Panc1 (cell line): Measurements from ENCODE around the gene PYGO2. TPM values are rescaled to one million over a fixed set of nuclear protein-coding genes. Genes with fewer than 3 reads are reported as not detected.
A peak's percentile ranks its signal among the peaks of the same experiment; 100 is the strongest.

ENCODE experiments used
- ATAC-seq: fragments of 200-7000 bp; cut with Tn5 transposase; 2 replicates; pipeline ENCODE4 v1.9.1; 2020; ENCODE audit warnings: mild to moderate bottlenecking, moderate library complexity
- BruUV-seq: library from RNA; stranded (reverse); fragments of 400-500 nt; replicated peaks from 2 replicates; lab custom pipeline; 2021; lab: Mats Ljungman, UMichigan
- CTCF ChIA-PET: fragments of 300-600 bp; sonication (Branson Sonifier 250); formaldehyde crosslinking; loops from one replicate; lab custom pipeline; 2022; ENCODE audit warnings: antibody characterized with exemption; lab: Charles Lee
- POLR2A ChIA-PET: fragments of 300-600 bp; sonication (Branson Sonifier 250); formaldehyde crosslinking; loops from one replicate; lab custom pipeline; 2022; ENCODE audit warnings: antibody characterized with exemption; lab: Charles Lee
- DNase-seq: peaks from one replicate; pipeline ENCODE4 v3.0.0-alpha.2; 2010; ENCODE audit warnings: low read depth, low spot score
- H3K27ac ChIP-seq: 2 replicates; pipeline ENCODE4 v1.5.1; 2011; ENCODE audit warnings: mild to moderate bottlenecking, low read length, inconsistent platforms
- H3K27me3 ChIP-seq: fragments of 200-500 bp; sonication (Bioruptor generic); 2 replicates; pipeline ENCODE4 v1.6.0; 2014; ENCODE audit warnings: low read length, inconsistent platforms; ENCODE audit not compliant: control insufficient read depth, insufficient read depth
- H3K36me3 ChIP-seq: fragments of 200-500 bp; sonication (Bioruptor generic); 2 replicates; pipeline ENCODE4 v1.5.1; 2014; ENCODE audit warnings: inconsistent platforms, mild to moderate bottlenecking, low read length, moderate library complexity; ENCODE audit not compliant: control insufficient read depth, insufficient read depth
- H3K4me1 ChIP-seq: 2 replicates; pipeline ENCODE4 v1.5.1; 2011; ENCODE audit warnings: inconsistent platforms, mild to moderate bottlenecking, low read length, moderate library complexity; ENCODE audit not compliant: control insufficient read depth, insufficient read depth
- H3K4me3 ChIP-seq, 2 experiments: 2 replicates each; pipeline ENCODE4 v1.5.1; 2011 to 2012; ENCODE audit warnings: low read depth in 2 of 2, low read length in 2 of 2, mild to moderate bottlenecking in 2 of 2, inconsistent platforms in 1 of 2, moderate library complexity in 1 of 2
- H3K9me3 ChIP-seq: fragments of 200-500 bp; sonication (Bioruptor generic); 2 replicates; pipeline ENCODE4 v1.5.1; 2014; ENCODE audit warnings: low read depth, mild to moderate bottlenecking, inconsistent platforms, low read length, moderate library complexity; ENCODE audit not compliant: control insufficient read depth, insufficient read depth
- POLR2AphosphoS5 ChIP-seq: IDR thresholded peaks from 2 replicates; pipeline ENCODE4 v1.6.1; 2012; ENCODE audit warnings: mild to moderate bottlenecking, low read depth, low read length, moderate library complexity
- REST ChIP-seq, 2 experiments: IDR thresholded peaks; 2 replicates each; pipeline ENCODE4 v1.6.1; 2011 to 2012; ENCODE audit warnings: low read depth in 2 of 2, control low read depth in 1 of 2, low read length in 1 of 2, mild to moderate bottlenecking in 1 of 2, moderate library complexity in 1 of 2; ENCODE audit not compliant: insufficient read depth in 1 of 2
- SIN3A ChIP-seq: IDR thresholded peaks from 2 replicates; pipeline ENCODE4 v1.6.1; 2012; ENCODE audit warnings: low read depth, mild to moderate bottlenecking, low read length, moderate library complexity, borderline replicate concordance; ENCODE audit not compliant: insufficient read depth
- TCF7L2 ChIP-seq: IDR thresholded peaks from 2 replicates; pipeline ENCODE4 v1.6.1; 2011; ENCODE audit warnings: mild to moderate bottlenecking, low read depth, low read length, inconsistent platforms
- in situ Hi-C: cut with HindIII; loops from 2 replicates; pipeline ENCODE4 v1.10.0; 2016; ENCODE audit warnings: low sequenced_read_pairs, low pct_unique_long_range_greater_than_20kb
- intact Hi-C: fragments of 100-400 bp; cut with micrococcal nuclease; formaldehyde crosslinking; loops from one replicate; pipeline ENCODE4 v1.10.0; 2022; ENCODE audit not compliant: unreplicated experiment
- total RNA-seq: library from RNA; stranded (reverse); gene quantifications from one replicate; pipeline ENCODE4 v1.2.1, GENCODE V29; 2021; ENCODE audit not compliant: unreplicated experiment
- TF ChIP-seq, protein P1 (sequence below): fragments of 450-650 bp; IDR thresholded peaks from 2 replicates; pipeline ENCODE4 v1.5.1; 2017; ENCODE audit warnings: mild to moderate bottlenecking

Gene PYGO2
- total RNA-seq, 1 experiment from 2014 or later: 41.1 TPM

GRCh38 chr1:154956544-154956941, 5.0 kb downstream of the PYGO2 start:
- peak; percentile 7; the same call in 1 of the 2 replicates for ATAC-seq

DNA sequence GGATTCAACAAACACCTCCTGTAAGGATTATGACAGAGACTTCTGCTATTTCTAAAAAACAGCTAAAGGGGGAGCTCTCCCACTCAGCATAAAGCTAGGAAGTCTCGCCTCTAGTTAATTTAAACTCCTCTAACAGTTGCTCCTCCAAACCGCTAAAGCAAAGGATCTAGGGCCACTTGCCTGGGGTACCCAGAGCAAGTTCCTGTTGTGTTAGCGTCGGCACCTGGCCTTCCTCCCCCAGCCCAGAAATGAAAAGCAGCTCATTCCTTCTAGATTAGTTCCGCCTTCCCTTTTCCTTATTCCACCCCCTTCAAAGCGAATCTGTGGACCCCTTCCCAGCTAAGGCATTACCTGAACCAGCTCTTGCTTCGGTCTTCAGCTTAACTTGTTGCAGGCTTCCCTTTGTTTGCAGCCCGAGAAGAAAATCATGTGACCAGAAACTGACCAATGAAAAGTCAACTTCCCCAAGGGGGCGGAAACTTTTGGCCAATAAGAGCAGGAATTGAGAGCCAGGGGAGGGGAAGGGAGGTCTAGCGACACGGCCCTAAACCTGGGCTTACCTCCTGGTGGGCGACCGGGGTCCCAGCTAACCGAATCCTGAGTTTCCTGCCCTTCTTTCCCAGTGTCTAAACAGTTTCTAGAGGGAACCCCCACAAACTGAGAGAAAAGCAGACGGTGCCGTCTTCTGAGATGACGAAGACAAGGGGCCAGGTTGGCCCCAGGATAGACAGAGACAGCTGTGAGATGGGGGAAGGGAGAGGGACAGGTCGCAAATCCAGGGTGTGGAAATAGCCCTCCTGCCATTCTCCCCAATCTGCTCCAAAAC, 5.7 kb downstream of the PYGO2 start, which contains the start of gene PBXIP1:
PBXIP1 (minus strand) TSS at position 382 of the 826 bp plus-strand sequence. CDS start 2,378 bp downstream, outside the sequence.
- ATAC-seq (peak; percentile 90), DNase-seq (no peak)
- intact Hi-C loops: loop anchor here (2.0 to 10.0 kb wide), 2 partner anchors 105 to 391 kb away; partner anchors contain the start of gene CHRNB2
- Histone ChIP-seq H3K9me3 (no peaks in the 10 kb centered on the region), H3K36me3 (peaks cover 2% of the 10 kb centered on the region; the same call in 1 of the 2 replicates), H3K27me3 (no peaks in the 10 kb centered on the region), H3K4me1 (peaks cover 32% of the 10 kb centered on the region), H3K27ac (peak within 1 kb of the TSS; percentile 83), H3K4me3 (peak within 1 kb of the TSS; percentile 78 to 93)
- in situ Hi-C loops: no loop called here
- ChIA-PET POLR2A (interaction anchor here (0.6 to 1.3 kb wide), 5 partner anchors 18 to 201 kb away, joined by 3 to 9 read pairs (median 3); partner anchors contain the start of gene PMVK), CTCF (no interaction called here)
- TF ChIP-seq SIN3A (no peak), REST (IDR thresholded peaks at IDR 0.05; ENCODE audit: insufficient read depth in 1 of 2, low read depth in 2 of 2, low read length in 1 of 2) (no peak)
- no TSS peak for BruUV-seq

More at GRCh38 chr1:154956544-154956941, 5.0 kb downstream of the PYGO2 start:
- ChIA-PET CTCF (no interaction called here), POLR2A (interaction anchor here (0.6 to 1.1 kb wide), 2 partner anchors 17 to 201 kb away, joined by 3 to 6 read pairs; no protein-coding TSS in a partner anchor)
- H3K36me3 ChIP-seq: peaks cover 3% of the 10 kb centered on the region; the same call in 1 of the 2 replicates
- no peak for DNase-seq
- intact Hi-C loops (loop anchor here (2.0 to 10.0 kb wide), 2 partner anchors 104 to 392 kb away; partner anchors contain the start of gene CHRNB2), in situ Hi-C loops (no loop called here)
- no TSS peak for BruUV-seq
- no peaks in the 10 kb centered on the region for H3K9me3 ChIP-seq
- peaks cover 32% of the 10 kb centered on the region for H3K4me1 ChIP-seq
- peak overlapping the region; percentile 83 for H3K27ac ChIP-seq
- H3K27me3 ChIP-seq: no peaks in the 10 kb centered on the region
- TF ChIP-seq POLR2AphosphoS5: peak; percentile 47; the same call in 1 of the 2 replicates
- TF ChIP-seq, protein P1, sequence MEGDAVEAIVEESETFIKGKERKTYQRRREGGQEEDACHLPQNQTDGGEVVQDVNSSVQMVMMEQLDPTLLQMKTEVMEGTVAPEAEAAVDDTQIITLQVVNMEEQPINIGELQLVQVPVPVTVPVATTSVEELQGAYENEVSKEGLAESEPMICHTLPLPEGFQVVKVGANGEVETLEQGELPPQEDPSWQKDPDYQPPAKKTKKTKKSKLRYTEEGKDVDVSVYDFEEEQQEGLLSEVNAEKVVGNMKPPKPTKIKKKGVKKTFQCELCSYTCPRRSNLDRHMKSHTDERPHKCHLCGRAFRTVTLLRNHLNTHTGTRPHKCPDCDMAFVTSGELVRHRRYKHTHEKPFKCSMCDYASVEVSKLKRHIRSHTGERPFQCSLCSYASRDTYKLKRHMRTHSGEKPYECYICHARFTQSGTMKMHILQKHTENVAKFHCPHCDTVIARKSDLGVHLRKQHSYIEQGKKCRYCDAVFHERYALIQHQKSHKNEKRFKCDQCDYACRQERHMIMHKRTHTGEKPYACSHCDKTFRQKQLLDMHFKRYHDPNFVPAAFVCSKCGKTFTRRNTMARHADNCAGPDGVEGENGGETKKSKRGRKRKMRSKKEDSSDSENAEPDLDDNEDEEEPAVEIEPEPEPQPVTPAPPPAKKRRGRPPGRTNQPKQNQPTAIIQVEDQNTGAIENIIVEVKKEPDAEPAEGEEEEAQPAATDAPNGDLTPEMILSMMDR: no peak
- TF ChIP-seq TCF7L2: no peak
- 0 out of 2 replicates have a peak, but pooled peaks have one; percentile 21 for TF ChIP-seq SIN3A
- peak overlapping the region; percentile 78 to 93 for H3K4me3 ChIP-seq
